H4 (cell line): ENCODE results near the gene RNF121. TPM values are rescaled to one million over a fixed set of nuclear protein-coding genes. Genes with fewer than 3 reads are reported as not detected.

Experiments used
- DNase-seq: peaks from one replicate; pipeline ENCODE4 v3.0.0-alpha.2; 2015; ENCODE audit warnings: low spot score
- total RNA-seq: library from RNA; depleted of rRNA; stranded (reverse); fragments of >200 nt; shearing (Covaris generic); gene quantifications from 2 replicates; pipeline ENCODE4 v1.2.3, GENCODE V29; 2014

Gene RNF121
- total RNA-seq, 1 experiment from 2014 or later, result 25.8 TPM

DNA sequence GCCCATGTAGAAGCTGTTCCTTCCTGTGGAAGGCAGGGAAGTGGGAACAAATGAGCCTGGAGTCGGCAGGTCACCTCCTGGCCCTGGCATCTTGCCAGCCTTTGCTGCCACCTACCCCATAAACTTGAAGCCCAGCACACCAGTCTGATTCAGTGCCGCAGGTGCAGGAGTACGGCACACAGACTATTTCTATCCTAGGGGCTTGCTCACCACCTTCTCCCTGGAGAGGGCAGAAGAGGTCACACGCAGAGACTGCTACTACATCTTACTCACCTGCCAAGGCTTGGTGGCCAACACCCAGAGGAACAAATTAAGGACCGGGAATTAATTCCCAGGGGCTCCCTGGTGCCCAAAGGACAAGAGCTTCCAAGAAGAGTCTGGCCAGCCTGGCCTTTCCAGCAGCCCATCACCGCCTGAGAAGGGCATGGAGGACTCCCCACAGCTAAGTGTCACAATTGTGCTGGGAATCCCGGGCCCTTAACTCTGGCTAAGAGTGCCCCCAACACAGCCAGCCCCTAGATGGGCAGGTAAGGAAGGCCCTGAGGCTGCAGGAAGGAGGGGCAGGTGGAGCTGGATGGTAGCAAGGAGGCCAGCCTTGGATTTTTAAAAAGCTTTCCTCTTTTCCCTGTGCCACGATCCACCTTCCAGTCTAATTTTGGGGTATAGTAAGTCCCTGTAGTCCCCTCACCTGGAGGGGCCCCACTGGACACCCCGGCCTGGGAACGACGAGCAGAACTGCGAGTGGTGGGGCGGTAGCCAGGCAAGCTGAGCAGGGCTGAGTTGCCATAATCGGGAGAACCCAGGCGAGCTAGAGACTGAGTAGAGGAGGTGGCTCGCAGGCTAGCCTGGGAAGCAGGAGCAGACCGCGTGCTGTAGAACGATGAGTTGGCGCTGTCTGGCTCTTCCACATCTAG lies 76.8 kb downstream of the RNF121 start:
- no peak for DNase-seq

DNA sequence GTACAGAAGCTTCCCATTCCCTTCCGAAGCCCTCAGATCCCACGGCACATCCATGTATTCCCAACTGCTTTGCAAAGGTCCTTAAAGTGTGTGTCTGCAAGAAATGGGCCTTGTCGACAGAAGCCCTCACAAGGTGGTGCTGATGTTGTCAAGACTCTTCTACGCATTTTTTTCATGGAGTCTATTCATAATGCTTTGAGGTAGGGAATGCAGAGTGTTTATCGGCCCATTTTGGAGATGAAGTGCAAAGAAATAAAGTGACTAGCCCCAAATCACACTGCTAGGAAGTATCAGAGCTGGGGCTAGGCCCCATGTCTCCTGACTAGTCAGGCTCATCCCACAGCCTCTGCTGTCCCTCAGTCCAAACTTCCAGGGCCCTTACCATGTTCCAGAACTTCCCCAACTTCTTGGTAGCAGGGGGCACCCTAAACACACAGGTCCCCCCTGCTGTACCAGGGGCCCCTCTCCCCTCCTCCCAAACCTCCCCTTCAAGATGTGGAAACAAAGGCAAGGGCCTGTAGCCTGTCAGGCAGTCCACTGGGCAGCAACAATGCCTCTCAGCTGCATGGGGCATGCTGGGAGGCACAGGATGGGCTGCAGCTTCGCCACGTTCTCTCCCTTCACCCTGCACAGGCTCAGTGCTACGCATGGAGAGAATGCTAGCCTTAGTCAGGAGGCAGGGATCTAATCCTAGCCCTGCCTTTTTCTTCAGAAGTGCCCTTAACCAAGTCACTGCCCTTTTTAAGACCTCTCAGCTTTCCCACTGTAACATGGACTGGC lies 77.7 kb downstream of the RNF121 start:
- DNase-seq, result no peak

DNA sequence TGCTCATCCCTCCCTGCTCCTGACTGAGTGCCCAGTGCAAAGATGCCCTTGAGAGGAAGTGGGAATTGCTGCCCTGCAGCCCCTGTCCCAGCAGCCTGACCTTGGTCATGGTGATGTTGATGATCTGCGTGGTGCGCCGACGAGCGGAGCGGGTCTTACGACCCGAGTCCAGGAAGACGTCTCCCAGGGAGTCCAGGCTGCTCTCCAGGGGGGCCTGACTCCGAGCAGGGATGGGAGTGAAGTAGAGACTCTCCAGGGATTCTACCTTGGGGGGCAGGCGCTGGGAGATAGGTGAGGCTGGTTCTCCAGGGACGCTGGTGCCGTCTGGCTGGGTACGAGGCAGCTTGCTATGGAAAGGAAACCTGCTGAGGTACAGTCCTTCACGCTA lies 78.2 kb downstream of the RNF121 start:
- no peak for DNase-seq

DNA sequence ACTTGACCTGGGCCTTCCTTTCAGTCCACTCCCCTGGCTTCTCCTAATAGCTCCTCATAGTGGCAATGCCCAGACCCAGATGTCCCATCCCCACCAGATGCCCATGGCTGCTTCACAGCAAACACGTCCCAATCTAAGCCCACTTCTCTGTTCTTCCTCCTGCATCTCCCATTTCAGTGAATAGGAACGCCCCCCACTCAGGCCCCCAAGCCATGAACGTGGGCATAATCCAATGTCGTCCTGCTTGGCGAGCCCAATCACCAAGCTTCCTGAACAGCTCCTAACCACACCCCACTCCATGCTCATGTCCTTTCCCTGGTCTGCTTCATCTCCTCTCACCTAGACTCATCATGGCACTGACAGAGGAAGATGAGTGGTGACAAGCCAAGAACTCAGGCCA lies 78.7 kb downstream of the RNF121 start:
- DNase-seq, result no peak

DNA sequence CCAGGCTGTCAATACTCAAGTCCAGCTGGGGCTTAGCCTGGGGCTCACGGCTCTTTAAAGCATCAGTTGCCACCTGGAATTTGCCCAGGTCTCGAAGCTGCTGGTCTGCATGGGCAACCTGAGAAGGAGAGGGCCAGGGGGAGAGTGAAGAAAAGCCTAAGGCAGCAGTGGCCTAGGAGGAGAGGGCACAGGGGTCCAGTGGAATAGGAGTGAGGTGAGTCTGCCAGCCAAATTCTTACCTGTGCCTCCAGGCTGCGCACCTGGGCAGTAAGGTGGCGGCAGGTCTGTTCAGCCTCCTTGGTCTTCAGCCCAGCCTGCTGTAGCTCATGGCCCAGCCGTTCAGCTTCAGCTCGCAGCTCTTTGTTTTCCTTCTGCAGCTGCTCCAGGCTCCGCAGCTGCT lies 79.9 kb downstream of the RNF121 start:
- no peak for DNase-seq

DNA sequence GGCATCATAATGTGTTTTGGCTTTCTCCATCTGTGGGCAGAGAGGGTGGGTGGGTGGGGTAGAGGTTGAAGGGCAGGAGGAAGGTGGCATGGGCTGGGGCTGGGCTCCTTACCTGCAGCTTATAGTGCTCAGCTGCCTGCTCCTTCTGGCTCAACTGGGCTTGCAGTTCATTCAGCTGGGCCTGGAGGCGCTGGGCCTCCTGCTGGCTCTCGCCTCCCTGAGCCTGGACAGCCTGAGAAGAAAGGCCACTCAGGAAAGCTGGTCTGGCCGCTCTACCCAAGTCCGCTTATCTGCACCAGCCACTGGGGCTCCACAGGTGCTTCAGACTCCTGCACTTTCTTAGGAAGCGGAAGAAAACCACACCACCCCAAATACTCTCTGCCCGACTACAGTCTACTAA lies 80.3 kb downstream of the RNF121 start:
- no peak for DNase-seq

DNA sequence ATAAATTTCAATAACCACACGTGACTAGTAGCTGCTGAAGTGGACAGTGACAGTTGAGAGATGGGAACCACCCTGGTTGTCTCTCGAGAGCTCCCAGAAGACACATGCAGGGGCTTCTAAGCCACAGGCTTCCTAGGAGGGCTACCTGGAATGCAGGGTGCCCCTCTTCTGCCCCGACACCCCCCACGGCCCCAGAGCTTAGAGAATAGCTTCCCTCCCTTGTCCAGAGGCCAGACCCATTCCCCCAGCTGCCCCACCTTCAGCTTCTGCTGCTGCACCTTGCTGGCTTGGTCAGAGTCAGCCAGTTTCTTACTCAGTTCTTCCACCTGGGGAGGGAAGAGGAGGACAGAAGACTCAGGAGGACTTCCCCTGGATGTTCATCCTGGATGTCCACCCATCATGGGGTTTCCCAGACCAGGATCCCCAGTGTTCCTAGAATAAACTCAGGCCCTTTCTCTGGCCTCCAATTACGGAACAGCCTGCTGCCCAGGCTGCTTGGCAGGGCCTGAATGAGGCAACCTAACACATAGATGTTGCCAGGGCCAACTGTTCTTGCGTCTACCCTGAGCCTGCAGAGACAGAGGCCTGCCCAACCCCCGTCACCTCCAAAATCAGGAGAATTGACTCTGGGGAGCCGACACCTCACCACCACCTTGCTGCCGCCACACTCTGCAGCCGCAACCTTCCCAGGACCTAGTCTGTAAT lies 81.8 kb downstream of the RNF121 start:
- DNase-seq, result no peak

DNA sequence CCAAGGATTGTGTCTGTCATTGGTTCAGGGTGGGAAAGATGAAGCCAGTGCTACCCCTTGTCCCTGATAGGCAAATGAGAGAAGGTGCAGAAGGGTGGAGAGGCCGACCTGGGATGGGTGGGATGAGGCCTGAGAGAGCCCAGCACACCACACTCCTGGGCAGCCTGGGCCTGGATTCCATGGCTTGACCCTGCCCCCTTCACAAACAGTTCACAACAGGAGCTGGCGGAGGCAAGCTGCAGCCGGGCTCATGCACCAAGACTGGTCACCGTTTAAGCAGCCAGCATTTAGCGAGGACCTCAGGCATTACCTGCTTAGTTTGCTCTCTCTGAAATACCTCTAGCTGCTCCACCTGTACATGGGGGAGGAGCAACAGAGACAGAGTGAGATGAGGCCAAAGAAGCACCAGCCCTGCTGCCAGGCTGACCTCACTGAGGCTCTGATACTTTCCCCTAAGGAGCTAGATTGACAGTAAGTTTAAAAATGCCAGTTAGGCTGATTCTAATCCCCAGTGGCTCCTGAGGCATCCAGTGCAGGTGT lies 83.3 kb downstream of the RNF121 start:
- no peak for DNase-seq

DNA sequence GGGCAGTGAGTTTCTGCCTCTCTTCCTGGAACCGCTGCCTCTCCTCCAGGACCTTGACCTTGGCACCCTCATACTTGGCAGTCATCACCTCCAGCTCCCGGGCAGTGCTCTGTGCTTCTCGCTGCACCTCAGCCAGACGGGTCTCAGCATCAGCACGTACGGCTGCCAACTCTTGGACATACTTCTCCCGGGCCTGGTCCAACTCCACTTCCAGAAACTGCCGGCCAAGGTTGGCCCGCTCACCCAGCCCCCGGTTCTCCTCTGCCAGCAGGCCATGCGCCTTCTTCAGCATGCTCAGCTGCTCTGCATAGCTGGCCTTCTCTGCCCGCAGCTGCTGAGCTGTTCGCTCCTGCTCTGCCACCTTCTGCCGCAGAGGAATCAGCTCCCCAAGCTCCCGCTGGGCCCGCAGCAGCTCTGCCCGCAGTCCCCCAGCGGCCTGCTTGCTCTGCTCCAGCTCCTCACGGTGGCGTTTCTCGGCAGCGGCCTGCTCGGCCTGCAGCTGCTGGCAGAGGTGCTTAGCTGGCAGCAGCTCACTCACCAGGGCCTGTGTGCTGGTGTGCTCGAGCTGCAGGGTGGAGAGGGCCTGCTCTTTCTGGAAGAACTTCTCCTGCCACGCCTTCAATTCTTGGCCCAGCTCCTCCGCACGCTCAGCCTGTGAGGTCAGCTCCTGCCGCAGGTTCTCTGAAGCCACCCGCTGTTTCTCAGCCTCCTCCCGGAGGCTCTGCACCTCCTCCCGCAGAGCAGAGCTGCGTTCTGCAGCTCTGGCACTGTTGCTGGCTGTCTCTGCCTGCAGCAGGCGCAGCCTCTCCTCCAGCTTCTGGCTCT lies 84.3 kb downstream of the RNF121 start:
- DNase-seq, result no peak

DNA sequence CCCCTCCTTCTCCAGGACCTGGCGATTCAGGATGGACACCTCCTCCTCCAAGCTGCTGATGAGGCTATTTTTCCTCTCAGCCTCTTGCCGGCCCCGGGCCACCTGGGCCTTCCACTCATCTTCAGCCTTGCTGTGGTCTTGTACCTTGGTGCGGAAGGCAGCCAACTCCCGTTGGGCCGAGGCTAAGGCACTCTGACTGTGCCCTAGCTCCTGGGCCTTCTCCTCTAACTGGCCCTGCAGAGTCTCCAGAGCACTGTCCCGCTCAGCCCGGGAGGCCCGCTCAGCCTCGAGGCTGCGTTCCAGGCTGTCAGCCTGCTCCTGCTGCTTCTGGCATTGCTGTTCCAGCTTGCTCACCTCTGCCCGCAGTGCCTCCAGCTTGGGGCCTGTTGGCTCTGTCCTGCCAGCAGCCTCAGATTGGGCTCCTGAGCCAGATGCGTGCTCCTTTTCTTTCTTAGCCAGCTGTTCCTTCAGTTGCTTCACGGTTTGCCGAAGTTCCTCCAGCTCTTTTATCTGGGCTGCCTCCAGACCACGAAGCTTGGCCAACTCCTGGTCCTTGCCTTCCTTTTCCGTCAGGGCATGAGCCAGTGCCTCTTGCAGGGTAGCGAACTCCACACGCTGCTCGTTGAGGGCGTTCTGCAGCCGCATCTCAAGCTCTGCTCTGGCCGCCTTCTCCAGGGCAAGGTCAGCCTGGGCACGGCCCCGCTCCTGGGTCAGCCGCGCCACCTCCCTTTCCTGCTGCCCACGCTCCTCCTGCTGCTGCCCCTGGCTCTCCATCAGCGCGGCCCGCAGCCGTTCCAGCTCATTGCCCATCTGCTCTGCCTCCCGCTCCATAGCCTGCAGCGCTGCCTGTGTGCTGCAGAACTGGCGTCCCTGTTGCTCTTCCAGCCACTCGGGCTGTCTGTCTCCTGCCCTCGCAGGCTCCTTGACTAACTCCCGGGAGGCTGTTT lies 85.2 kb downstream of the RNF121 start:
- no peak for DNase-seq

DNA sequence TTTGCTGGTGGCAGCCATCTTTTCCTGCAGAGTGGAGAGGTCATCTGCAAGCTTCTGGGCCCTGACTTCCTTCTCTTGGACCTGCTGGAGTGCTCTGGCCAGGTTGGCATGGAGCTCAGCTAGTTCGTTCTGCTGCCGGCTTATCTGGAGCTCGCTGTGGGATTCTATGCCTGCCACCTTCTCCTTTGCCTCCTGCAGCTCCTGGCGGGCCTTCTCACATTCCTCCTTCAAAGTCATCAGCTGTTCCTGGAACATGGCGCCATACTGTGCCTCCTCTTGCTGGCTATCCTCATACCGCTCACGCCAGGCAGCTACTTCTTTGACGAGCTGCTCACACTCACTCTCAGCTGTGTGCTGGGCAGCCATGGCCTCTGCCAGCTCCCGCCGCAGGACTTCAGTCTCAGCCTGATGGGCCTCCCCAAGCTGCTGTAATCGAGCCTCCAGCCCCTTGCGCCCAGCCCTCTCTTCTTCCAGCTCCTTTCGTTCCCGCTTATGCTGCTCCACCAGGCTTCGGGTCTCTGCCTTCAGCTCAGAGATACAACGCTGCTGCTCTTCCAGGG lies 86.0 kb downstream of the RNF121 start:
- no peak for DNase-seq

DNA sequence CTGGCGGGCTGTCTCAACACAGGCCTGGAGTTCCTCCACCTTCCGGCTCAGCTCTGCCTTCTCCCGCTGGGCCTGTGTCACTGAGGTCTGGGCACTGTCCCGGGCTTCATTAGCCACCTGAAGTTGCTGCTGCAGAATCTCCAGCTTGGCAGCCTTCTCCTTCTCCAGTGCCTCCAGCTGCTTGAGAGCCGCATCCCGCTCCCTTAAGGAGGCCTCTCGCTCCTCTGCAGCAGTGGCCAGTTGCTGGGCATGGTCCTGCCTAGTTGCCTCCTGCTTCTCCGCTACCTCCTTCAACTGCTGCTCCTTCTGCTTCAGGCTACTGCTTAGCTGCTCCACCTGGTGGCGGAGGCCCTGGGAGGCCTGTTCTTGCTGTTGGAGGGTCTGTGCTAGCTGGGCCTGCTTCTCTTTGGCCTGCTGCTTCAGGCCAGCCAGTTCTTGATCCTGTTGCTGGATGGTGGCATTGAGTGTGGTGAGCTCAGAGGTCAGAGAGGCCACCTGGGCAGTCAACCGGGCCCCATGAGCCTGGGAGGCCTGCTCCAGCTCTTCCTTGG lies 86.7 kb downstream of the RNF121 start:
- no peak for DNase-seq

DNA sequence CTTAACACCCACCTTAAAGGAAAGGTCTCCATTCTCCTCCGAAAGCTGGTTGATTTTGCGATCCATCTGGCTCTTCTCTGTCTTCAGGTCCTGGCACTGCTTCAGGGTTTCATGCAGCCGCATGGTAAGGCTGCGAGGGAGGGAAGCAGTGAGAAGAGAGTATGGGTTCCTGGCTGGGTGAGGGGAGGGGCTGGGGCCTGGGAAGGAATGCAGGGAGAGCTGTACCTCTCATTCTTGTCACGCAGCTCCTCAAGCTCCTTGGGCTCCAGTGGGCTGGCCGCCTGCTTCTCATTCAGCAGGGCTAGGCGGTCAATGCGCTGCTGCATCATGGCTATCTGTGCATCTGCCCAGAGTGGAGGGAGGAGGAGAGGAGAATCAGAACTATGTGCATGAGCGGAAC lies 89.3 kb downstream of the RNF121 start:
- no peak for DNase-seq

DNA sequence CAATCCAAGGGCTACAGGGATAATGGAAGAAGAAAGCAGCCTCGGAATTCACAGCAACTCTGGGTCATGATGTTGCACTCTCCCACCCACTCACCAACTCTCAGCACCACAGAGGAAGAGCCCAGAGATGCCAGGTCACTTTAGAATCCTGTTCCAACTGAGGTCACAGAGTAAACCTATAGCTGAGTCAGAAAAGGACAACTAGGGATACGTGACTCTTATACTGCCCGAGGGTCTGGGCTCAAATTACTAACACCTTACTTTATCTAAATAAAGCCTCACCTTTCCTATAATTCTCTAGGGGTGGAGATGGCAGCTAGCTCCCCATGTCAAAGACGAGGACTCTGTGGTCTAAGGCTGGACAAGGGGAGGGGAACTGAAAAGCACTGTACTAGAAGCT lies 94.5 kb downstream of the RNF121 start:
- no peak for DNase-seq

DNA sequence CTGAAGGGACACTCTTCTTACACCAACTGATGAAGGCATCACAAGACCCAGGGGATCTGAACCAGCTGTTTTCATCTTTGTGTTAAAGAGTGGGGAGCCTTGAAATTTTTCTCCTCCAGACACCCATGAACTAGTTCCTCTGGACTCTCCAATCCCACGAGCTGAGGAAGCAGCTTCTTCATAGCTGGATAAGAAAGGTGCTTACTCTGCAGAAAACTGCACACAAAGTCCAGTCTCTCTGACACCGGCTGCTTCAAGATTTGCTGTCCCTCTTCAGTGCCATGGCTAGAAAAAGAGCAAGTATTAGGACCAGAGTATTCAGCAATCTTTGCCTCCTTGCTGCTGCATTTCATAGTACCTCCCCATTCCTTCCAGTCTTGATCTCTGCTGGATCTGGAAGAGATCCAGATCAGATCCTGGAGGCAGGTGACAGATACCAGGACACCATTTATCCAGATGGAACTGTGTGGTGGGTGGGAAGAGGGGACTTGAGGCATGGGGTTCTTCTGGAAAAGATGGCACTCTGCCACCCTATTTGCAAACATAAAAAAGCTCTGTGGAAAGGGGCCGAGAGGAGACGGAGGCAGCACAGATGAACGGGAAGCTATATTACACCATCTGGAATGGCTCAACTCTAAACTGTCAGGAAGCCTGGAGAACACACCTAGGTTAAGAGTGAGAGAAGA lies 95.4 kb downstream of the RNF121 start:
- no peak for DNase-seq

DNA sequence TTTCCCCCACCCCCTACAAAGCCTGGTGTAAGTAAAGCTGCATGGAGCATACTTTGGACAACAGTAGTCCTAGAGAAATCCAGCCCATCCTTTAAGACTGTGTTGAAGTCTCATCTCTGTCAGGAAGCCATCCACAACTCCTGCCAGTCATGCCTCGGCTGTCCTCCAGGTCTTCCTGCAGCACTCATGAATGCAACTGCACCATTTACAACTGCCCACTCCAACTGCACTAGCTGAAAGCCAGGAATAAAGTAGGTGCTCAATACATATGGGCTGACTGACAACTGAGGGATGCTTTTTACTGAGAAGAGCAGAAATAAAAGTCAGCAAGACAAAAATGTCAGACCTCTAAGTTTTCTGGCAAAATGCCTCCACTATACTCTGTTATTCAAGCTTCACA lies 97.2 kb downstream of the RNF121 start:
- DNase-seq, result no peak

DNA sequence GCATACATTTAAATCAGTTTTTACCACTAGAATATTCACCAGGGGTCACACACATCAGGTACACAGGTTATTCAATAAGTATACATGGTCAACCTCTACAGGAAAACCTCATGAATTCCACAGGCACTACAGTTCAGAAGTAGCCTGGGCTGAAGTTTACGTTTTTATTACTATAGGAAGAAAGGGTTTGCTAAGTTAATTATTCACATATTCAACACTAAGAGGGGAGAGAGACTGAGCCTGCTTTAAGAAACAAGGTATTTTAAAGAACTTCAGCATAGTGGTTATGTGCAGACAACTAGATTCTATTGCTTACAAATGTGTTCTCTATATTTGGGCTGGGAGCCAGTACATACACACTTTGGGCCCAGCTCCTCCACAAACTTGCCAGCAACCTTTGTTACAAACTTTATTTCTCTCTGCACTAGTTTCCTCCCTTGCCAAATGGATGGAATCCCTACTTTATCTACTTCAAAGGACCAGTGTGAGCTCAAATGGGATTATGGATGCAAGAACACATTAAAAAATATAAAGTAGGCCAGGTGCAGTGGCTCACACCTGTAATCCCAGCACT lies 101.7 kb downstream of the RNF121 start:
- DNase-seq, result no peak

DNA sequence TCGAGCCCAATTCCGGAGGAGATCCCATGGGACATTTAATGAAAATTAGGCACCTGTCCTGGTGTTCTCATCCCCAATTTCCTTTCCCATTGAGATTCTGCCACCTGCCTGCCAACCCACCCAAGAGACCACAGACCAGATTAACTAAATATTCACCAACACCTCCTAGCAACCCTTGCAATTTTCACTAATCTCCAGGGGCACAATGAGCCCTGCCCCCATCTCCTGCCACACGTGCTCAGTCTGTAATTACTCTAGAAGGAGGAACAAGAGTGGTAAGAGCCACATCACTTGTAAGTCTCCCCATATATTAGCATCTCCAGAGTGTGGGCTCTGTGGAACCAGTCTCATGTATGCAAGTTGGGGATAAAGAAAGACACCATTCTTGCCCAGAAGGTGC lies 107.8 kb downstream of the RNF121 start:
- no peak for DNase-seq
